ENCODE measurements around the gene KCTD13. TPM values are rescaled to one million over a fixed set of nuclear protein-coding genes. Genes with fewer than 3 reads are reported as not detected.
"Not testable (repeated sequence)": the region's sequence is repeated elsewhere in the genome, so short reads cannot be mapped to it uniquely, and the experiment has no call there.

Gene KCTD13
- total RNA-seq, 1 experiment from 2014 or later, result 8.2 TPM

GRCh38 chr16:29943846-29944799 is 18.1 kb upstream of the KCTD13 start:
- Histone ChIP-seq H3K27ac (ENCODE audit: low read length) (peak overlapping the region; percentile 98), H3F3A (ENCODE audit: low read length, unreplicated experiment) (peaks cover 9% of the 10 kb centered on the region), H3K4me2 (ENCODE audit: low read length) (peak overlapping the region; percentile 94), H3K9me3 (ENCODE audit: low read length) (no peaks in the 10 kb centered on the region), H3K9ac (ENCODE audit: low read length) (peak overlapping the region; percentile 77), H2AFZ (ENCODE audit: low read length) (peak overlapping the region; percentile 48; the same call in 1 of the 2 replicates), H3K79me2 (ENCODE audit: low read length) (no peaks in the 10 kb centered on the region), H3K4me1 (ENCODE audit: insufficient read depth, low read length) (peaks cover 20% of the 10 kb centered on the region), H3K9me2 (replicated peaks; ENCODE audit: low read length) (no peaks in the 10 kb centered on the region), H3K27me3 (ENCODE audit: low read length) (no peaks in the 10 kb centered on the region), H3K36me3 (ENCODE audit: low read depth, low read length) (no peaks in the 10 kb centered on the region), H3K4me3 (ENCODE audit: low read length) (peak overlapping the region; percentile 50), H4K20me1 (ENCODE audit: low read length) (no peaks in the 10 kb centered on the region)
- intact Hi-C loops (cut with micrococcal nuclease), result loop anchor here (2.0 kb wide), 1 partner anchor 17 kb away; the partner anchor contains the start of gene KCTD13
- peak; percentile 95 for DNase-seq
- CTCF ChIA-PET, result interaction anchor here (0.6 to 1.0 kb wide), 2 partner anchors 44 to 88 kb away, joined by 3 read pairs; partner anchors contain the start of gene ASPHD1
- ATAC-seq, result peak; percentile 99
- TF ChIP-seq CTCF (conservative IDR thresholded peaks at IDR 0.05; ENCODE audit: low read depth, low read length) (peak; percentile 45), EZH2 (IDR thresholded peaks at IDR 0.05; ENCODE audit: low read length, unreplicated experiment) (no peak), EZH2phosphoT487 (IDR thresholded peaks at IDR 0.05; ENCODE audit: borderline replicate concordance, low read length) (no peak)
- POLR2A ChIA-PET (ENCODE audit: unreplicated experiment), result interaction anchor here (0.6 to 1.1 kb wide), 4 partner anchors 25 to 132 kb away, joined by 3 to 6 read pairs (median 4); partner anchors contain the start of gene TAOK2
- TSS peak; percentile 82 for BruUV-seq (replicated peaks)

- Histone ChIP-seq H2AFZ (ENCODE audit: low read length) (no peak overlapping the region), H4K20me1 (ENCODE audit: low read length) (no peaks in the 10 kb centered on the region), H3K36me3 (ENCODE audit: low read depth, low read length) (no peaks in the 10 kb centered on the region), H3F3A (ENCODE audit: low read length, unreplicated experiment) (peaks cover 9% of the 10 kb centered on the region), H3K9me3 (ENCODE audit: low read length) (no peaks in the 10 kb centered on the region), H3K4me2 (ENCODE audit: low read length) (no peak overlapping the region), H3K27ac (ENCODE audit: low read length) (no peak overlapping the region), H3K79me2 (ENCODE audit: low read length) (no peaks in the 10 kb centered on the region), H3K9ac (ENCODE audit: low read length) (no peak overlapping the region), H3K4me1 (ENCODE audit: insufficient read depth, low read length) (peaks cover 20% of the 10 kb centered on the region), H3K9me2 (replicated peaks; ENCODE audit: low read length) (no peaks in the 10 kb centered on the region), H3K4me3 (ENCODE audit: low read length) (no peak overlapping the region), H3K27me3 (ENCODE audit: low read length) (no peaks in the 10 kb centered on the region)
- no peak for TF ChIP-seq EZH2phosphoT487 (IDR thresholded peaks at IDR 0.05; ENCODE audit: borderline replicate concordance, low read length)
- no peak for TF ChIP-seq CTCF (conservative IDR thresholded peaks at IDR 0.05; ENCODE audit: low read depth, low read length)
- no peak for TF ChIP-seq EZH2 (IDR thresholded peaks at IDR 0.05; ENCODE audit: low read length, unreplicated experiment)
- DNase-seq, result no peak
- no TSS peak for BruUV-seq (replicated peaks)
- ATAC-seq, result no peak
- intact Hi-C loops (cut with micrococcal nuclease), result no loop called here
- POLR2A ChIA-PET (ENCODE audit: unreplicated experiment), result no interaction called here
- CTCF ChIA-PET, result no interaction called here
These were observed 14.6 kb upstream of the KCTD13 start for GRCh38 chr16:29940656-29941055.

- H3K27ac ChIP-seq (ENCODE audit: low read length); H4K20me1 ChIP-seq (ENCODE audit: low read length); H3K27me3 ChIP-seq (ENCODE audit: low read length); ATAC-seq; H2AFZ ChIP-seq (ENCODE audit: low read length); BruUV-seq (replicated peaks); POLR2A ChIA-PET (ENCODE audit: unreplicated experiment); CTCF ChIA-PET; H3F3A ChIP-seq (ENCODE audit: low read length, unreplicated experiment); intact Hi-C loops (cut with micrococcal nuclease); H3K9me2 ChIP-seq (replicated peaks; ENCODE audit: low read length); DNase-seq; H3K36me3 ChIP-seq (ENCODE audit: low read depth, low read length); H3K4me3 ChIP-seq (ENCODE audit: low read length); H3K79me2 ChIP-seq (ENCODE audit: low read length); H3K4me1 ChIP-seq (ENCODE audit: insufficient read depth, low read length); H3K9me3 ChIP-seq (ENCODE audit: low read length); H3K4me2 ChIP-seq (ENCODE audit: low read length); H3K9ac ChIP-seq (ENCODE audit: low read length): not testable (repeated sequence)
These were observed 5.7 kb upstream of the KCTD13 start for GRCh38 chr16:29931750-29932149.

Data from PC-3 (cell line).